Osteocyte (in vitro differentiated cells): ENCODE results near the gene CRYM. TPM values are rescaled to one million over a fixed set of nuclear protein-coding genes. Genes with fewer than 3 reads are reported as not detected.

ENCODE experiments used
- DNase-seq: peaks from one replicate; pipeline ENCODE4 v3.0.0; 2021; ENCODE audit warnings: mixed read lengths; ENCODE audit not compliant: unreplicated experiment; ENCODE audit errors: extremely low spot score
- H3K27ac Mint-ChIP-seq: one replicate; pipeline ENCODE4 v1.8.0; 2021; ENCODE audit warnings: mild to moderate bottlenecking, mixed read lengths; ENCODE audit not compliant: unreplicated experiment
- H3K27me3 Mint-ChIP-seq: one replicate; pipeline ENCODE4 v1.8.0; 2021; ENCODE audit warnings: mixed read lengths; ENCODE audit not compliant: unreplicated experiment
- H3K36me3 Mint-ChIP-seq: one replicate; pipeline ENCODE4 v1.8.0; 2021; ENCODE audit warnings: mixed read lengths; ENCODE audit not compliant: unreplicated experiment
- H3K4me1 Mint-ChIP-seq: one replicate; pipeline ENCODE4 v1.8.0; 2021; ENCODE audit warnings: mixed read lengths; ENCODE audit not compliant: unreplicated experiment
- H3K4me3 Mint-ChIP-seq: one replicate; pipeline ENCODE4 v1.8.0; 2021; ENCODE audit warnings: mild to moderate bottlenecking, moderate library complexity, mixed read lengths; ENCODE audit not compliant: unreplicated experiment
- H3K9me3 Mint-ChIP-seq: one replicate; pipeline ENCODE4 v1.8.0; 2021; ENCODE audit warnings: mixed read lengths; ENCODE audit not compliant: unreplicated experiment
- CTCF ChIP-seq: fragments of 200-600 bp; sonication (generic); IDR thresholded peaks from 2 replicates; pipeline ENCODE4 v1.5.0; 2021; ENCODE audit warnings: antibody characterized with exemption, mild to moderate bottlenecking, moderate library complexity
- total RNA-seq: library from RNA; stranded (reverse); gene quantifications from 2 replicates; pipeline ENCODE4 v1.2.1, GENCODE V29; 2021

CRYM gene
- total RNA-seq, 1 donor from 2014 or later, result not detected

GRCh38 chr16:21233045-21233520, 45.0 kb downstream of the CRYM start:
- Mint-ChIP-seq H3K4me3 (no peak overlapping the region), H3K27ac (no peak overlapping the region), H3K9me3 (no peaks in the 10 kb centered on the region), H3K36me3 (no peaks in the 10 kb centered on the region), H3K27me3 (peaks cover 40% of the 10 kb centered on the region), H3K4me1 (no peaks in the 10 kb centered on the region)
- no peak for TF ChIP-seq CTCF
- DNase-seq, result no peak

GRCh38 chr16:21228361-21228872, 49.7 kb downstream of the CRYM start:
- Mint-ChIP-seq H3K27ac (no peak overlapping the region), H3K27me3 (peaks cover 66% of the 10 kb centered on the region), H3K4me1 (no peaks in the 10 kb centered on the region), H3K4me3 (no peak overlapping the region), H3K36me3 (no peaks in the 10 kb centered on the region), H3K9me3 (no peaks in the 10 kb centered on the region)
- TF ChIP-seq CTCF, result no peak
- DNase-seq, result peak; percentile 40

- no peak overlapping the region for H3K4me3 Mint-ChIP-seq
- no peaks in the 10 kb centered on the region for H3K4me1 Mint-ChIP-seq
- H3K36me3 Mint-ChIP-seq, result no peaks in the 10 kb centered on the region
- no peak for TF ChIP-seq CTCF
- no peak overlapping the region for H3K27ac Mint-ChIP-seq
- H3K27me3 Mint-ChIP-seq, result peaks cover 63% of the 10 kb centered on the region
- no peak for DNase-seq
- H3K9me3 Mint-ChIP-seq, result no peaks in the 10 kb centered on the region
These were observed 50.2 kb downstream of the CRYM start for GRCh38 chr16:21227866-21228265.

GRCh38 chr16:21226749-21227148, 51.3 kb downstream of the CRYM start:
- Mint-ChIP-seq H3K9me3 (no peaks in the 10 kb centered on the region), H3K27ac (no peak overlapping the region), H3K4me1 (no peaks in the 10 kb centered on the region), H3K36me3 (no peaks in the 10 kb centered on the region), H3K27me3 (peaks cover 61% of the 10 kb centered on the region), H3K4me3 (no peak overlapping the region)
- no peak for TF ChIP-seq CTCF
- no peak for DNase-seq

GRCh38 chr16:21224800-21225199, 53.3 kb downstream of the CRYM start:
- Mint-ChIP-seq H3K9me3 (no peaks in the 10 kb centered on the region), H3K4me1 (no peaks in the 10 kb centered on the region), H3K27ac (no peak overlapping the region), H3K4me3 (no peak overlapping the region), H3K27me3 (peaks cover 61% of the 10 kb centered on the region), H3K36me3 (no peaks in the 10 kb centered on the region)
- DNase-seq, result no peak
- no peak for TF ChIP-seq CTCF
